PC-3 (cell line): Measurements from ENCODE around the gene RAB4A. TPM values are rescaled to one million over a fixed set of nuclear protein-coding genes. Genes with fewer than 3 reads are reported as not detected.

Experiments
- ATAC-seq: fragments of 200-7000 bp; cut with Tn5 transposase; 2 replicates; pipeline ENCODE4 v1.9.1; 2020; ENCODE audit warnings: mild to moderate bottlenecking, moderate library complexity
- BruUV-seq: library from RNA; stranded (reverse); fragments of 400-500 nt; replicated peaks from 2 replicates; lab custom pipeline; 2021; lab: Mats Ljungman, UMichigan
- CTCF ChIA-PET: fragments of 300-600 bp; sonication (Branson Sonifier 250); formaldehyde crosslinking; loops from one replicate; lab custom pipeline; 2022; ENCODE audit warnings: antibody characterized with exemption; lab: Charles Lee
- POLR2A ChIA-PET: fragments of 300-600 bp; sonication (Branson Sonifier 250); formaldehyde crosslinking; loops from one replicate; lab custom pipeline; 2022; ENCODE audit warnings: antibody characterized with exemption; ENCODE audit not compliant: unreplicated experiment; lab: Charles Lee
- DNase-seq: peaks from one replicate; pipeline ENCODE4 v3.0.0-alpha.2; 2015
- H2AFZ ChIP-seq: fragments of 300-600 bp; sonication (generic); 2 replicates; pipeline ENCODE4 v1.6.0; 2016; ENCODE audit warnings: antibody characterized with exemption, low read length
- H3F3A ChIP-seq: fragments of 300-600 bp; sonication (generic); one replicate; pipeline ENCODE4 v1.6.0; 2017; ENCODE audit warnings: antibody characterized with exemption, low read length, control low read depth, mild to moderate bottlenecking; ENCODE audit not compliant: unreplicated experiment
- H3K27ac ChIP-seq: fragments of 300-600 bp; sonication (generic); 2 replicates; pipeline ENCODE4 v1.5.1; 2016; ENCODE audit warnings: mild to moderate bottlenecking, low read length
- H3K27me3 ChIP-seq: fragments of 300-600 bp; sonication (generic); 2 replicates; pipeline ENCODE4 v1.6.1; 2016; ENCODE audit warnings: low read length, mixed read lengths
- H3K36me3 ChIP-seq: fragments of 300-600 bp; sonication (generic); 2 replicates; pipeline ENCODE4 v1.6.1; 2016; ENCODE audit warnings: low read depth, mixed run types, low read length, mixed read lengths
- H3K4me1 ChIP-seq: fragments of 300-600 bp; sonication (generic); 2 replicates; pipeline ENCODE4 v1.5.1; 2016; ENCODE audit warnings: low read length; ENCODE audit not compliant: insufficient read depth
- H3K4me2 ChIP-seq: fragments of 300-600 bp; sonication (generic); 2 replicates; pipeline ENCODE4 v1.6.0; 2016; ENCODE audit warnings: low read length
- H3K4me3 ChIP-seq: fragments of 300-600 bp; sonication (generic); 2 replicates; pipeline ENCODE4 v1.5.1; 2016; ENCODE audit warnings: mild to moderate bottlenecking, low read length, mixed read lengths
- H3K79me2 ChIP-seq: fragments of 300-600 bp; sonication (generic); 2 replicates; pipeline ENCODE4 v1.6.1; 2017; ENCODE audit warnings: low read length, mixed read lengths
- H3K9ac ChIP-seq: fragments of 300-600 bp; sonication (generic); 2 replicates; pipeline ENCODE4 v1.6.0; 2016; ENCODE audit warnings: mild to moderate bottlenecking, low read length
- H3K9me2 ChIP-seq: fragments of 300-600 bp; sonication (generic); replicated peaks from 2 replicates; pipeline ENCODE4 v1.6.1; 2016; ENCODE audit warnings: mixed run types, low read length, mixed read lengths
- H3K9me3 ChIP-seq: fragments of 300-600 bp; sonication (generic); 2 replicates; pipeline ENCODE4 v1.6.1; 2016; ENCODE audit warnings: low read length, mixed read lengths
- H4K20me1 ChIP-seq: fragments of 300-600 bp; sonication (generic); 2 replicates; pipeline ENCODE4 v1.6.1; 2016; ENCODE audit warnings: low read length, mixed read lengths
- CTCF ChIP-seq: fragments of 300-600 bp; sonication (generic); conservative IDR thresholded peaks from 2 replicates; pipeline ENCODE4 v1.5.1; 2017; ENCODE audit warnings: antibody characterized with exemption, low read depth, mild to moderate bottlenecking, low read length
- EZH2 ChIP-seq: fragments of 300-600 bp; sonication (generic); IDR thresholded peaks from one replicate; pipeline ENCODE4 v1.6.1; 2017; ENCODE audit warnings: antibody characterized with exemption, mild to moderate bottlenecking, low read length; ENCODE audit not compliant: unreplicated experiment
- EZH2phosphoT487 ChIP-seq: fragments of 300-600 bp; sonication (generic); IDR thresholded peaks from 2 replicates; pipeline ENCODE4 v1.6.1; 2018; ENCODE audit warnings: mild to moderate bottlenecking, antibody characterized with exemption, low read length, borderline replicate concordance
- intact Hi-C: fragments of 100-400 bp; cut with micrococcal nuclease; formaldehyde crosslinking; loops from 2 replicates; pipeline ENCODE4 v1.9.0; 2023
- total RNA-seq: library from RNA; depleted of rRNA; stranded (reverse); fragments of >200 nt; gene quantifications from 2 replicates; pipeline ENCODE4 v1.2.3, GENCODE V29; 2014

Gene RAB4A
- total RNA-seq, 1 experiment from 2014 or later, result 67.0 TPM

- H4K20me1 ChIP-seq, result no peaks in the 10 kb centered on the region
- ChIA-PET POLR2A (no interaction called here), CTCF (interaction anchor here (1.5 kb wide), 1 partner anchor 20 kb away, joined by 4 read pairs; no protein-coding TSS in a partner anchor)
- no peak overlapping the region for H3K9ac ChIP-seq
- intact Hi-C loops, result no loop called here
- H3F3A ChIP-seq, result no peaks in the 10 kb centered on the region
- BruUV-seq, result no TSS peak
- H3K4me3 ChIP-seq, result no peak overlapping the region
- ATAC-seq (no peak), DNase-seq (no peak)
- no peaks in the 10 kb centered on the region for H3K9me3 ChIP-seq
- H3K27me3 ChIP-seq, result peaks cover 12% of the 10 kb centered on the region; the same call in 1 of the 2 replicates
- no peak overlapping the region for H2AFZ ChIP-seq
- no peaks in the 10 kb centered on the region for H3K36me3 ChIP-seq
- TF ChIP-seq CTCF (no peak), EZH2phosphoT487 (no peak), EZH2 (no peak)
- no peaks in the 10 kb centered on the region for H3K79me2 ChIP-seq
- no peak overlapping the region for H3K4me2 ChIP-seq
- no peaks in the 10 kb centered on the region for H3K9me2 ChIP-seq
- H3K4me1 ChIP-seq, result peaks cover 21% of the 10 kb centered on the region
- no peak overlapping the region for H3K27ac ChIP-seq
These were observed 35.9 kb upstream of the RAB4A start for GRCh38 chr1:229234870-229235472.

- Histone ChIP-seq H3K9me2 (no peaks in the 10 kb centered on the region), H3K36me3 (no peaks in the 10 kb centered on the region), H4K20me1 (no peaks in the 10 kb centered on the region), H3K9ac (no peak overlapping the region), H3F3A (no peaks in the 10 kb centered on the region), H3K27me3 (peaks cover 12% of the 10 kb centered on the region; the same call in 1 of the 2 replicates), H2AFZ (no peak overlapping the region), H3K4me3 (no peak overlapping the region), H3K79me2 (no peaks in the 10 kb centered on the region), H3K4me1 (no peaks in the 10 kb centered on the region), H3K9me3 (no peaks in the 10 kb centered on the region), H3K27ac (no peak overlapping the region), H3K4me2 (no peak overlapping the region)
- BruUV-seq, result no TSS peak
- intact Hi-C loops, result no loop called here
- no peak for ATAC-seq
- no peak for DNase-seq
- POLR2A ChIA-PET, result no interaction called here
- TF ChIP-seq EZH2, result no peak
- CTCF ChIA-PET, result no interaction called here
These were observed 33.6 kb upstream of the RAB4A start for GRCh38 chr1:229237320-229237719.

GRCh38 chr1:229238231-229238630, 32.7 kb upstream of the RAB4A start:
- no peak for TF ChIP-seq CTCF
- TF ChIP-seq EZH2phosphoT487, result no peak
- no peak for TF ChIP-seq EZH2
- H4K20me1 ChIP-seq, result no peaks in the 10 kb centered on the region
- intact Hi-C loops, result no loop called here
- H3K9me3 ChIP-seq, result no peaks in the 10 kb centered on the region
- no peaks in the 10 kb centered on the region for H3K36me3 ChIP-seq
- H3K79me2 ChIP-seq, result no peaks in the 10 kb centered on the region
- no peaks in the 10 kb centered on the region for H3F3A ChIP-seq
- H3K27me3 ChIP-seq, result peaks cover 12% of the 10 kb centered on the region; the same call in 1 of the 2 replicates
- H3K4me2 ChIP-seq, result no peak overlapping the region
- no peaks in the 10 kb centered on the region for H3K9me2 ChIP-seq
- DNase-seq, result no peak
- no peak overlapping the region for H2AFZ ChIP-seq
- no peaks in the 10 kb centered on the region for H3K4me1 ChIP-seq
- POLR2A ChIA-PET, result no interaction called here
- no peak overlapping the region for H3K4me3 ChIP-seq
- H3K9ac ChIP-seq, result no peak overlapping the region
- H3K27ac ChIP-seq, result no peak overlapping the region
- ATAC-seq, result no peak
- CTCF ChIA-PET, result no interaction called here
- BruUV-seq, result no TSS peak
